DMS53 (cell line): ENCODE data around the gene NTPCR.

ENCODE experiments used
- DNase-seq: peaks from one replicate; lab custom pipeline; 2025; lab: John Stamatoyannopoulos, UW

The NTPCR gene

DNA sequence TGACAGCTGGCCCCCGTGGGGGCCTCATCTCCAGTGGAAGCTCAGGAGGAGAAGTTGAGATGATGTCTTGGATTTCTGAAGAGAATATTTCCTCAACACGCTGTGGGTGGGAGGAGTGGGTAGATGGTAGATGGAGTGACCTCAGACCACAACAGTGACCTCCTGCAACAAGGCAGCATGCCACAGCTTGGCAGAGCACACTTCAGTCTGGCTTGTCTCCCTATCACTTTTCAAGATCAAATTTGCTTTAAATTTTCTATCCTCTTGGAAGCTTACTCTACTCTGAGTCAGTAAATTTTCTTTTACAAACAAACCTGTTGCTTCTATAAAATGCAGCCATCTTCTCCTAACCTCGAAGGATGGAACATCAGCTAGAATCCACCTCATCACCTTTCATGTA lies 59.7 kb downstream of the NTPCR start:
- DNase-seq = no peak

DNA sequence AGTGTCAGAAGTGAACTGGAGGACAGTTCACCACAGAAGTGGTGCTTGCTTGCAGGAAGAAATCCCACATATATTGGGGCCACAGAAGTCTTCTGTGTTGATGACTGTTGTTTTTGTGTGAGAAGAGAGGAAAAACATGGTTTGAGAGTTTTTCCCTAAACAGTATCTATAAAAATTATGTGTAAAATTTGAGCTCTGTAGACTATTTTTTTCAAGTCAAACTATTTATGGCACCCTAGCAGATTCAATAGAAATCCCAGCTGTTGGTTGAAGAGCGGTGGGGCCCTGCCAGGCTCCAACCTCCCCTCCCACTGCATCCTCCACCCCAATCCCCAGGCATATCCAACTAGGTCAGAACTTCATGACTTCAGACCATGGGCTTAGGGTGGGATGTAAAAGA lies 61.6 kb downstream of the NTPCR start:
- DNase-seq = no peak

DNA sequence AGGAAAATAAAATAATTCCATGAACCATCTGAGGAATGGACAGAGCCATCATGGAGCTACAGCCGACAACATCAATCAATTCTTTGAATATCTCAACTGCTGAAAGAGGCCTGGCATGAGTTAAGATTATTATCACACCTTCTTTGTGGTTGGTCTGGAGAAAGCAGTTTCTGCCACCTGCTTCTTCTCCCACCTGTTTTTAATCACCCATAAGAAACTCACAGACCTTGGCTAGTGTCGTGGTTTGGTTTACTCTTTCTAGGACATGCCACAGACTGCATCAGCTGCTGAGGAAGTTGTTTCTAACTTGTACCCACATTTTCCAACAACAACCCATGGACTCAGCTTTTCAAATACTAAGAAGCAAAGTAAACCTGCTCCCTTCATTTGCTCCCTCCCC lies 65.6 kb downstream of the NTPCR start:
- DNase-seq = no peak

DNA sequence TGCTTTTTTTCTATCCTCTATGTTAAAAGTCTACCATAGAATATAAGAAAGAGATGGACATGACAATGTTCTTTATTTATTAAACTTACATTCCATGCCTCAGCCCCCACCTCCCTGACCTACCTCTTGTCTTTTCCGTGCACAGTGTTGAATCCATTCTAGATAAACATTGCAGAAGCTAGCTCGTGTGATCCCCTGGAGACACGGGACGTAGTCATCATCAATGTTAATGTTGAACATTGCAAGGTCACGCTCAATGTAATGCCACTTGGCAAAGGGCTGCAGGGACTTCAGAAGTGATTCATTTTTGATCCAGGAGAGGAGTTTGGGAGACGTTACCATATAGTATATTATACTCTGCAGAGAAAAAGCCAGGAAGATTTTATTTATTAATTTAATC lies 66.4 kb downstream of the NTPCR start:
- no peak for DNase-seq

DNA sequence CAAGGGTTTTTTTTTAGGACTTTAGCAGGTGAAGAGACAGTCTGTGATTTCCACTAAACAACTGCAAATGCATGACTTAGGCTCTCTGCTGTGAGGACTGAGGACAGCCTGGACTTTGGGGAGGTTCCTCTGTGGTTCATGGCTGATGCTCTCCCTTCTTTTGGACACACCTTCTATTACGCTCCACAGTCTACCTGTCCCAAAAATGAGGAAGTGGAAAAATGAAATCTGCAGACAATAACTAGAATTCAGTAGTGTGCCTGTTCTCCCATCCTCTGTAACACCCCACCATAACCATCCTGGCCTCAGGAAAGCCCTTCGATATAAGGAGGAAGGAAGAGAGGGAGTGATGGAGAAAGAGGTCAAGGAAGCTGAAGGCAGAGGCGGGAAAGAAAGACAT lies 68.7 kb downstream of the NTPCR start:
- DNase-seq = no peak

DNA sequence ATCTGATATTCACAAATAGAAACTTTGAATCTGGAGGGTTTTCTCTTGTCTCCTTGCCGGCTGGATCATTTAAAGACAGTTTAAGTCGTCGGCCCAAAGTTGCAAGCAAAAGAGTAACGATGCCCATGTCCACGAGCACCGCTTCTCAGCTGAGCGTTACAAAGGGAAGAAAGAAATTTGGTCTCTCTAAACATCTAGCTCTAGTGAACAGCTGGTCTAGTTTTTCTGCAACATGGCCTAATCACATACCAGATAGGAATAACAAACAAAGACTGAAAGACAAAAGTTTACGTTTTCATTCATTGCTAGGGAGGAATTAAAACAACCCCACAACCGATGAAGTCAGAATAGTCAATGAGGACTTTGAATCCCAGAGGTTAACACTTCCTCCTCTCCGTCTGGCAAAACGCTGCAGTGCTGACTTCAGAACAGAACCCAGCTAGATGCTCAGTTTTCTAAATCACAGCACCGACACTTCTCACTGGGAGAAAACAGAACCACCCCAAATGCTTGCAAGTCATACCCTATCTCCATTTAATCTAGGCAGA lies 69.4 kb downstream of the NTPCR start:
- no peak for DNase-seq

DNA sequence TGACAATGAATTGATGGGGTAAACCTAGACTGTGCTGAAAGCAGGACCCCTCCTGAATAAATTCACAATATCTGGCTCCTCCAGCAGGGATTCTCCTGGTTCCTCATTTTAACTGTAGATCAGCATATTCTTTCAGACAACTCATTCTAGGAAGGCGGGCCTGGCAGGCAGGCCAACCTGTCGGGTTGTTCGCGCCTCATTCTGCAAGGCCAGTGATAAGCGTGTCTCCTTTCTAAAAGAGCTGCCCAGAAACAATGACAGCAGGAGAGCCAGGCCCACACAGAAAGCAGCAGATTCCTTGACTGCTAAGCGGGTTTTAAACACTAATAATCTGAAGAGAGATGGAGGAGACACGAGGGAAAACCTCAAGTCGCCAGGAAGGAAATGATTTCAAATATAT lies 70.0 kb downstream of the NTPCR start:
- DNase-seq = no peak

DNA sequence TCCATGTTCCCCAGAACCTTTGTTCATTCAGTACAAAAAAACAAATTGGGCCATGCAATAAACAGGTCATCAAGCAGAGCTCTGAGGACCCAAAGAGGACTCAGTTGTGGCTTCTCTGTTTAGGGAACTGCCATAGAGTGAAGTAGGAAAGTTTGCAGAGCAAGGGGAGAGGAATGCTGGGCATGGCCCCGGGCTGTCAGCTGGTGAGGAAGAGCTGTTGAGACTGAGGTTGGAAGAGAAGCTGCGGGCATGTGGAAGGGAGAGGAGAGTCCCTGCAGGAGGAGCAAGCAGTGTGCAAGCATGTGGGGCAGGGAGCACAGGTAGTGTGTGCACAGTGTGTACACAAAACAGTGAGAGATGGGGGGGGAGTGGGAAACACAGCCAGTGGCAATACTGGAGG lies 71.8 kb downstream of the NTPCR start:
- no peak for DNase-seq

DNA sequence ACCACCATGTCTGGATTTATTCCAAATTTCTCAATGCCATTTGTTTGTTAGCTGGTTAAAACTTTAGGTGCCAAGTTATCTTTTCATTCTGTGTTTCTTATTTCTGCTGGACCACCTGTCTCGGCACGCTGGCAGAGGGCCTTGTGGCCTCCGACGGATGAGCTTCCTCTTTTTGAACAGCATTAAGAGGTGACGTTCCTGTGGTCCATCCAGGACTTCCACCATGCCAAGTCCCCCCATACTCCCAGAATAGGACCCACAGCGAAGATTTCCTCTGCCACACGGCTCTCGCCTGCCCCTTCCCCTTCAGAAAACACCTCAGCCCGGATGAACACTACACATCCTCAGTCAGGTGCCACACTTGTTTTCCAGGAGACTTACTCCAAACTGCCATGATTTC lies 73.8 kb downstream of the NTPCR start:
- DNase-seq = no peak

DNA sequence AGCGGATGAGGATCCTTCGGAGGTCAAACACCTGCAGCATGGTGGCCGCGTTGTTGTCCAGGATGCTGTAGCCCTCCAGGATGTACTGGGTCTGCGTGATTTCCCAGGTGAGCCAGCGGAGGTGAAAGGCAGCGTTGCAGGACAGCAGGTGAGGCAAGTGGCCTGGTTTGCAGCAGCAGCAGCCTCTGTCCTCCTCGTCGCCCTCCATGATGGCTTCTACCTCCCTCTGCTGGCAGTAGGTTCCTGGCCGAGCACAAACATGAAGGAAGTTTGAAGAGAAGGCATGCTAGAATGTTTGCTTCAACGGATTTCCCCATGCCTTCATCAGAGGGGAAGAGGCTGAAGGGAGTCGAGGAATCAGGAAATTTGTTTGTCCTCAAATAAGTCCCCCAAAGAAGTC lies 74.7 kb downstream of the NTPCR start:
- peak; percentile 66 for DNase-seq

DNA sequence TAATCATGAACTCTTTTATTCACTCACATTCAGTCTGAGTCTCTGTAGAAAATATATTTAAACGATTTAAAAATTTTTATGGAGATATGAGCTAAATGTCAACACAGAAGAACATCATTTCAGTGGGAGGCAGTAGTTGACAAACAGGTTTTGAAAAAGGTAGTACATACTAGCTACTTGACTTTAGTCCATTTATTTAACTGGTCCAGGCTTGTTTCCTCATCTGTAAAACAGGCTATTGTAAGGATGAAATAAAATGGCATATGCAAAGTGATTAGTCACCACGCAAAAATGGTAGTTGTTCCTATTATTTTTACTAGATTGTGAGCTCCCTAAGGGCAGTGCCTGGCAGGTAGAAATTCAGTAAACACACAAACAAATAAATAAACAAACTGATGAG lies 75.2 kb downstream of the NTPCR start:
- peak; percentile 61 for DNase-seq

DNA sequence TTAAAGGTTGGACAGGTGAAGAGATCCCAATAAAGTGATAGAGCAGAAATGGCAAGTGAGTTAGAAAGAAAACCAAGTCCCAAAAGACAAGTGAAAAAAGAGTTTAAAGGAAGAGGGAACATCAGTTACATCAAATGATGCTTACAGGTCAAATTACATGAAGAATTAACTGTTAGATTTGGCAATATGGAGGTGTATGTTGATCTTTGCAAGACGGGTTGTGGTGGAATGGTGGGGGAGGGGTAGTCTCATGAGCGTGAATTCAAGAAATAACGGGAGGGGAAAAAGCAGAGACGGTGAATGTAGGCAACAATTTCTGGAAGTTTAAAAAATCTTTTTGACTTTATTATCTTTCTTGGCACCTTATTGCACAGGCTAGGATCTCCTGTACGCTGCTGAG lies 76.6 kb downstream of the NTPCR start:
- DNase-seq = no peak

DNA sequence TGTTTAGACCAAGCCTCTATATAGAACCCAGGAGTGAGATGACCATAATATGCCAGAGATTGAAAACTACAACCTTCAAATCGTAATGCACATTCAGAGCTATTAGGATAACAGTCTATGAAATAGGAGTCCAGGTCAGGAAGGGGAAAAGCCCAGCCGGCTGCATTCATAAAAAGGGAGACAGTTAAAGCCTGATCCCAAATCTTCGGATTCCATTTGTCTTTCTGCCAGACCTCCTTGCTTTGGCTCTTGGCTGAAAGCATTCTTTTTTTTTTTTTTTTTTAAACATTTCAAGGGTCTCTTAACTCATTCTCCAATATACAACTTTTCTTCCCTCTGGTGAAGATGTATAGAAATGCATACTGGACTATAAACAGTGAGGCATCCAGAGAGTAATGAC lies 81.1 kb downstream of the NTPCR start:
- no peak for DNase-seq

DNA sequence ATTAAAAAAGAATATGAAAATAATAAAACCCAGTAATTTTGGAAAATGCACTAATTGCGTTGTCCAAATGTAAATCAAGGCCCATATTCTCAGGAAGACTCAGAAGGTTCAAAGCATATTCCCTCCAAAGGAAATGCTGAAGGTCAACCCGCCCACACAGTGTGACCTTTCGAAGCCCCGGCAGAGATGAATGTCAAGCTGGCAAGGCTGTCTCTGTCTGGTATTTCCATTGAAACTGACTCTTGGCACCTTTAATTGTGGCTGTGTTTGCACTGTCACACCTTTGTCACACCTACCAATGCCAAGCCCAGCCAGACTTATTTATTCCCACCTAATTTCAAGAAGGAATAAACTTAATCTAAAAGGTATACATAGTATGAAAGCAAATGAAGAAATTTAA lies 82.5 kb downstream of the NTPCR start:
- DNase-seq = no peak

DNA sequence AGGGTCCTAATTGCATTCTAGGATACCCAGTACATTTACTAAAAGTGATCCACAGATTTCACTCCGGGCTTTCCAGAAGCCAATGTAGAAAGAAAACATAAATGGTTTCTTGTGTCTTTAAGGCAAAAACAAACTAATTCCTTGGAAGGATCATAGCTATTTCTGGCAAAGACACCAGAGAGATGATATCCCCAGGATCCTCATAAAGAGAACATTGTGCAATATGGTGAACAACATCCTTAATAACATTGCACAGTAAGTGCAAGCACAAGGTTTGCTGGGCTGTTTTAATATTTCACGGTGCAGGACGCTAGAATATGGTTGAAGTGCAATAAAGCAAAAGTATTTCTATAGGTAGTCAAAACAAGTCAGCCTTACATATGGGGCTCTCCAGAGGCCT lies 83.0 kb downstream of the NTPCR start:
- no peak for DNase-seq
